ENCODE results near the gene APOH.

DNA sequence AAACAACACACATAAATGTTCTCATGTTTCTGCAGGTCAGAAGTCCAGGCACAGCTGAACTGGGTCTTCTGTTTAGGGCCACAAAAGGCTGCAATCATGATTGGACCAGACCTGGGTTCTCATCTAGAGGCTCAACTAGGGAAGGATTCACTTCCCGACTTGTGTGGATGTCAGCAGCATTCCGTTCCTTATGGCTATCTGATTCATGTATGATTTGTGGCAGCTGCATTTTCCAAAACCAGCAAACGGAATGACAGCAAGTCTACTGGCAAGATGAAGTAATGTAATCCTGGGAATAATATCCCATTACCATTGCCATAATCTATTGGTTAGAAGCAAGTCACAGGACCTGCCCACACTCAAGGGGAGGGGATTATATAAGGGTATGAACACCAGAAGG, 59.4 kb downstream of the APOH start:
- no peak for TF ChIP-seq CTCF (conservative IDR thresholded peaks at IDR 0.05 in 1 of 2, IDR thresholded peaks at IDR 0.05 in 1 of 2; ENCODE audit: extremely low read depth in 1 of 2, insufficient read depth in 1 of 2, low read depth in 1 of 2, low read length in 2 of 2)
- TF ChIP-seq EZH2 (IDR thresholded peaks at IDR 0.05; ENCODE audit: borderline replicate concordance, low read length) = no peak
